VCaP (cell line): ENCODE data around the gene VCL.

ENCODE experiments used
- H3K27ac ChIP-seq: fragments of 450-650 bp; 2 replicates; pipeline ENCODE4 v1.5.1; 2017
- CTCF ChIP-seq: fragments of 450-650 bp; conservative IDR thresholded peaks from 2 replicates; pipeline ENCODE4 v1.5.1; 2017; ENCODE audit warnings: mild to moderate bottlenecking, moderate library complexity

Gene VCL

DNA sequence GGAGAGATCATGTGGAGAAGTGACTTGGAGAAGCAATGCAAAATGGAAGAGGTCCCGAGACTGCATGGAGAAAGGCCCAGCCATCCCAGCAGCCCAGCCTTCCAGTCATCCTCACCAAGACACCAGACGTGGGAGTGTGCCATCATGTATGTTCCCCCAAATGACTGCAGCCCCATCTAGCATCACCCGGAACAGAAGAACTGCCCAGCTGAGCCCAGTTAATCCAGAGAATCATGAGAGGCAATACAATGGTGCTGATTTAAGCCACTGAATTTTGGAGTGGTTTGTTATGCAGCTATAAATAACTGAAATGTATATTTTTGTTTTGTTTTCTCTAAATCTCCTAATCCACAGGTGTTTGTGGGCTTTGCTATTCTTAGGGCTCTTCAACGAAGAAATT, 22.5 kb upstream of the VCL start:
- TF ChIP-seq CTCF, result no peak
- H3K27ac ChIP-seq, result no peak overlapping the region

DNA sequence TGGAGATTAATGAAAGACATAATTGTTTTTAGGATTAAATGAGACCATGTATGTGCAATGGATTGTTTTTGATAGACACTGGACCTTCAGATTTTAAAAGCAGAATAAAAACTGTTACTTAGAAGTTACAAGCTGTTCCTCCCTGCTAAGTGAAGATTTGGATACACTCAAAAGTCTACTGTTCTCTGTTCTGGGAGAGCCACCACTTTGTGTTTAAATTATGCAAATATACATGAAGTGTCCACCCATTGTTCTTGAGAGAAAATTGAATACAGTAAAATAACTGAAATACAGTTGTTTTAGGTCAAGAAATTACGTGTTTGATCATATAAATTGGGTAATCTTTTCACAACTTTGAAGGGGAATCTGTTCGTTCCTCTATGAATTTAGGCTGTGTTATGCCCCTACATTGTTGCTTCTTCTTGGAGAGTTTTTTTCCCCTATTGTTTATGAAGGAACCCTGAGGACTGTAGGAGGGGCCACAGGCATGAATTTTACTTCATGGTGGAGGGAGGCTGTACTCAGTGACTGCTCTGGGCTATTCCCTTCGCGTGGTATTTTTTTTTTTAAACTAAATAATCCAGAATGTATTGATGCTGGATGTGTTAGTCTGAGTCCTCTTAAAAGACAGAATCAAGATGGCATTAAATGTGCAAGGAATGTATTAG, 18.6 kb upstream of the VCL start:
- no peak overlapping the region for H3K27ac ChIP-seq
- no peak for TF ChIP-seq CTCF

DNA sequence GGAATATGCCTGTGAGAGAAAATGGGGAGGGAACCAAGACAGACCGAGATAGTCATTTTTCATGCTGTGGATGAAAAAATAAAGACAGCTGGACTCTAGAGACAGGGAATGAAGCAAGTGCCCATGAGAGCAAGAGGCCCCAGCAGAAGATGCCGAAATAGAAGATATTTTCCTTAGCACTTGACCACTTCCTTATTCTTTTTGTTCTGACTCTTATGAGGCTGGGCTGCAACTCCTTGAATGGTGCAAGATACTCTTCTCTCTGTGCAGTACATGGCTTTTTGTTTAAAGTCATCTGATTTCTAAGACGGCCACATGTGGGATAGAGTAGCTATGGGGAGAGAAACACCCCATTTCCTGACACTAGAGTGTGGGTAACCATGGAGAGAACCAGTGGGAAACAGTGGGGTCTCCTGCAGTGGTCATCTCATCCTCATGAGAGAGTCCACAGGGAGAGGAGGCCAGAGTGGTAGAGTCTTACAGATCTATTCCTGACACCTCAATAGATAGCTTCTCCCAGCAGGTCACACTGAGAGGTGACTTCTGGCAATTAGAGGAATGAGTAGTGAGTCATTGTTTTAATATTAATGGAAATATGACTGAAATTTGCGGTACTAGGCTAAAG, 18.0 kb upstream of the VCL start:
- no peak for TF ChIP-seq CTCF
- H3K27ac ChIP-seq, result no peak overlapping the region

GRCh38 chr10:73981812-73982211, 16.1 kb upstream of the VCL start:
- no peak overlapping the region for H3K27ac ChIP-seq
- no peak for TF ChIP-seq CTCF

GRCh38 chr10:73983096-73984047, 14.5 kb upstream of the VCL start:
- H3K27ac ChIP-seq, result no peak overlapping the region

DNA sequence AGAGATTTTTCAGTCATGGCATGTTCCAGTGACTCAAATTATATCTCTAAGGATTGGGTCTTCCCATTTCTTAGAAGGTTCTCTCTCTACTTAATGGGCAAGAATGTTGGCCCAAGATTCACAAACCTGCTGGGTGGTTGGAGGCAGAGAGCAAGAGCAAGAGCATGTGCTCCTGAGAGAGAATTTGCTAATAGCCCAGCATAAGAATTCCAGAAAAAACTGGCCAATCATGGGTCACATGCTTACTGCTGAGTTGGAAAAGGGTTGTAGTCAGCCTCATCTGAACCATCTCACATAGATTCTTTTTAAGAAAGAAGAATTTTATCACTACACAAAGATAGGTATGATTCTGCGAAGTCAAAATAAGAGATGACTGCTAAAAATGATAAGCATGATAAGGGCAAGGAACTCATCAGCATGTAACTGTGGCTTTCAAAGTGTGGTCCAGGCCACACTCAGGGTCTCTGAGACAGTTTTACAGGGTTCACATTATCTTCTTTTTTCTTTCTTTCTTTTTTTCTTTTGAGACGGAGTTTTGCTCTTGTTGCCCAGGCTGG, 8.2 kb upstream of the VCL start:
- no peak for TF ChIP-seq CTCF
- H3K27ac ChIP-seq, result no peak overlapping the region

More at GRCh38 chr10:73983096-73984047, 14.5 kb upstream of the VCL start:
- TF ChIP-seq CTCF, result no peak
